Common myeloid progenitor, CD34-positive (primary cell): ENCODE data around the gene TAX1BP3.

Experiments used
- CTCF ChIA-PET: fragments of 350-600 bp; sonication (Branson Sonifier 250); formaldehyde crosslinking; loops from one replicate; lab custom pipeline; 2021; ENCODE audit warnings: antibody characterized with exemption; lab: Charles Lee
- POLR2A ChIA-PET: fragments of 350-600 bp; sonication (Branson Sonifier 250); formaldehyde crosslinking; loops from one replicate; lab custom pipeline; 2021; ENCODE audit warnings: antibody characterized with exemption; lab: Charles Lee
- DNase-seq, 3 donors: peaks; one replicate each; pipeline versions ENCODE4 v3.0.0 to v3.0.0-alpha.2; 2013
- H3K27ac ChIP-seq, 2 experiments: 1 replicate in 1 of 2; 2 replicates in 1 of 2; pipeline ENCODE4 v1.7.0; 2013; ENCODE audit warnings: inconsistent platforms in 2 of 2, low read length in 2 of 2, mild to moderate bottlenecking in 2 of 2, low read depth in 1 of 2, moderate library complexity in 1 of 2; ENCODE audit not compliant: severe bottlenecking in 2 of 2, insufficient read depth in 1 of 2, poor library complexity in 1 of 2
- H3K27me3 ChIP-seq, 5 experiments: replicated peaks in 2 of 5; 1 replicate in 3 of 5; 2 replicates in 2 of 5; pipeline versions ENCODE4 v1.6.1 to v1.7.0; 2013; ENCODE audit warnings: low read length in 4 of 5, mild to moderate bottlenecking in 2 of 5, moderate library complexity in 2 of 5, inconsistent platforms in 1 of 5; ENCODE audit not compliant: insufficient read depth in 5 of 5, control insufficient read depth in 4 of 5
- H3K36me3 ChIP-seq, 4 experiments: 1 replicate in 2 of 4; 2 replicates in 2 of 4; pipeline versions ENCODE4 v1.6.1 to v1.7.0; 2013; ENCODE audit warnings: low read length in 3 of 4, control low read depth in 1 of 4, mild to moderate bottlenecking in 1 of 4; ENCODE audit not compliant: control insufficient read depth in 4 of 4, insufficient read depth in 4 of 4
- H3K4me1 ChIP-seq, 4 experiments: 1 replicate in 3 of 4; 2 replicates in 1 of 4; pipeline versions ENCODE4 v1.6.1 to v1.7.1; 2013; ENCODE audit warnings: low read length in 3 of 4, mild to moderate bottlenecking in 3 of 4, control low read depth in 1 of 4, inconsistent platforms in 1 of 4, moderate library complexity in 1 of 4; ENCODE audit not compliant: control insufficient read depth in 4 of 4, insufficient read depth in 4 of 4; ENCODE audit errors: control extremely low read depth in 1 of 4
- H3K4me3 ChIP-seq, 7 experiments: 1 replicate in 4 of 7; 2 replicates in 3 of 7; pipeline versions ENCODE4 v1.5.1 to v1.7.0; 2013; ENCODE audit warnings: mild to moderate bottlenecking in 7 of 7, low read length in 6 of 7, moderate library complexity in 6 of 7, inconsistent platforms in 2 of 7, low read depth in 2 of 7, control low read depth in 1 of 7; ENCODE audit not compliant: insufficient read depth in 4 of 7, control insufficient read depth in 1 of 7; ENCODE audit errors: extremely low read depth in 1 of 7
- H3K9me3 ChIP-seq, 5 experiments: 1 replicate in 4 of 5; 2 replicates in 1 of 5; pipeline versions ENCODE4 v1.6.1 to v1.7.1; 2013; ENCODE audit warnings: low read length in 4 of 5, mild to moderate bottlenecking in 2 of 5, inconsistent platforms in 1 of 5, low read depth in 1 of 5, moderate library complexity in 1 of 5; ENCODE audit not compliant: control insufficient read depth in 4 of 5, insufficient read depth in 2 of 5; ENCODE audit errors: control extremely low read depth in 1 of 5
- WGBS: methylation state at CpG from one replicate; pipeline ENCODE4 v1.1.5; 2013; ENCODE audit not compliant: insufficient coverage; 5-methylcytosine and 5-hydroxymethylcytosine counted together

Gene TAX1BP3

GRCh38 chr17:3643889-3644349, 24.5 kb downstream of the TAX1BP3 start:
- H3K27me3 ChIP-seq: no peaks in the 10 kb centered on the region
- H3K4me1 ChIP-seq: peaks cover 5 to 22% (median 18%) of the 10 kb centered on the region in 4 experiments
- CTCF ChIA-PET: interaction anchor here (1.0 kb wide), 1 partner anchor 31 kb away, joined by 3 read pairs; no protein-coding TSS in a partner anchor
- H3K9me3 ChIP-seq: no peaks in the 10 kb centered on the region
- H3K27ac ChIP-seq: no peak overlapping the region
- DNase-seq: no peak
- POLR2A ChIA-PET: no interaction called here
- H3K4me3 ChIP-seq: no peak overlapping the region
- WGBS: 100% methylated on average over 3 of the region's 4 CpGs
- H3K36me3 ChIP-seq: peaks cover 0 to 29% (median 12%) of the 10 kb centered on the region in 4 experiments

GRCh38 chr17:3641717-3642486, 26.5 kb downstream of the TAX1BP3 start:
- CTCF ChIA-PET: no interaction called here
- H3K36me3 ChIP-seq: peaks cover 0 to 17% (median 4%) of the 10 kb centered on the region in 4 experiments
- H3K27me3 ChIP-seq: no peaks in the 10 kb centered on the region
- H3K4me1 ChIP-seq: peaks cover 5 to 31% (median 25%) of the 10 kb centered on the region in 4 experiments
- H3K4me3 ChIP-seq: no peak overlapping the region
- no peaks in the 10 kb centered on the region for H3K9me3 ChIP-seq
- WGBS: 94% methylated on average over 3 of the region's 19 CpGs
- POLR2A ChIA-PET: no interaction called here
- DNase-seq: no peak
- no peak overlapping the region for H3K27ac ChIP-seq

GRCh38 chr17:3641014-3641413, 27.4 kb downstream of the TAX1BP3 start:
- Histone ChIP-seq H3K27me3 (no peaks in the 10 kb centered on the region), H3K4me1 (peaks cover 5 to 34% (median 27%) of the 10 kb centered on the region in 4 experiments), H3K9me3 (no peaks in the 10 kb centered on the region), H3K36me3 (peaks cover 0 to 17% (median 4%) of the 10 kb centered on the region in 4 experiments), H3K4me3 (no peak overlapping the region), H3K27ac (peak overlapping the region in 1 of 2 experiments; percentile 62)
- POLR2A ChIA-PET: no interaction called here
- DNase-seq: no peak
- CTCF ChIA-PET: no interaction called here
- 97% methylated on average over 3 of the region's 3 CpGs for WGBS

GRCh38 chr17:3639981-3640596, 28.3 kb downstream of the TAX1BP3 start:
- ChIA-PET CTCF (interaction anchor here (1.0 kb wide), 1 partner anchor 11 kb away, joined by 3 read pairs; no protein-coding TSS in a partner anchor), POLR2A (no interaction called here)
- Histone ChIP-seq H3K27me3 (no peaks in the 10 kb centered on the region), H3K9me3 (no peaks in the 10 kb centered on the region), H3K4me1 (peaks cover 5 to 39% (median 32%) of the 10 kb centered on the region in 4 experiments), H3K27ac (peak overlapping the region; percentile 54 to 62), H3K36me3 (peaks cover 0 to 14% (median 2%) of the 10 kb centered on the region in 4 experiments), H3K4me3 (peak overlapping the region in 3 of 7 experiments; percentile 4 to 54 (median 35))
- 11% methylated on average over 3 of the region's 7 CpGs for WGBS
- peak; percentile 48 to 78 (median 64) for DNase-seq

- Histone ChIP-seq H3K4me3 (peak overlapping the region; percentile 86 to 100 (median 89)), H3K4me1 (peaks cover 5 to 42% (median 32%) of the 10 kb centered on the region in 4 experiments), H3K27ac (peak overlapping the region in 1 of 2 experiments; percentile 90), H3K36me3 (peaks cover 0 to 9% (median 6%) of the 10 kb centered on the region in 4 experiments), H3K27me3 (no peaks in the 10 kb centered on the region), H3K9me3 (no peaks in the 10 kb centered on the region)
- WGBS: 1% methylated on average over 22 of the region's 31 CpGs
- ChIA-PET CTCF (interaction anchor here (0.6 to 1.0 kb wide), 5 partner anchors 10 to 138 kb away, joined by 3 read pairs; no protein-coding TSS in a partner anchor), POLR2A (interaction anchor here (0.6 kb wide), 1 partner anchor 85 kb away, joined by 3 read pairs; no protein-coding TSS in a partner anchor)
- peak in 2 of 3 donors; percentile 31 to 44 for DNase-seq
These were observed 31.4 kb downstream of the TAX1BP3 start for GRCh38 chr17:3636908-3637373.

GRCh38 chr17:3636154-3636907, 32.0 kb downstream of the TAX1BP3 start, which contains the start of the genes CTNS and SHPK:
Gene CTNS, plus strand, starts transcription at chr17:3636760. Its CDS starts 3,447 bp downstream, at chr17:3640207.
Gene SHPK, minus strand, starts transcription at chr17:3636250. Its CDS starts 31 bp downstream, at chr17:3636219.
- POLR2A ChIA-PET: interaction anchor here (0.6 to 0.9 kb wide), 2 partner anchors 32 to 85 kb away, joined by 3 to 4 read pairs; partner anchors contain the start of genes EMC6 and TAX1BP3
- H3K4me1 ChIP-seq: peaks cover 5 to 39% (median 32%) of the 10 kb centered on the region in 4 experiments
- H3K4me3 ChIP-seq: peak within 1 kb of the TSS; percentile 86 to 100 (median 89)
- H3K27me3 ChIP-seq: no peaks in the 10 kb centered on the region
- H3K36me3 ChIP-seq: peaks cover 0 to 7% (median 5%) of the 10 kb centered on the region in 4 experiments
- CTCF ChIA-PET: interaction anchor here (0.8 to 1.0 kb wide), 5 partner anchors 11 to 74 kb away, joined by 3 read pairs; no protein-coding TSS in a partner anchor
- no peaks in the 10 kb centered on the region for H3K9me3 ChIP-seq
- H3K27ac ChIP-seq: peak within 1 kb of the TSS; percentile 68 to 90
- peak; percentile 92 to 96 (median 95) for DNase-seq
- WGBS: 0% methylated on average over 48 of the region's 68 CpGs
